Endothelial cell of umbilical vein (primary cell): ENCODE measurements around the gene OR13A1. TPM values are rescaled to one million over a fixed set of nuclear protein-coding genes. Genes with fewer than 3 reads are reported as not detected.
"Not testable (repeated sequence)": the region's sequence is repeated elsewhere in the genome, so short reads cannot be mapped to it uniquely, and the experiment has no call there.

ENCODE experiments used
- BruUV-seq: library from RNA; stranded (reverse); fragments of 400-500 nt; replicated peaks from 2 replicates; lab custom pipeline; 2021; lab: Mats Ljungman, UMichigan
- CTCF ChIA-PET: fragments of 300-600, 350-600 bp; sonication (Branson Sonifier 250); formaldehyde crosslinking; loops from one replicate; lab custom pipeline; 2021; ENCODE audit warnings: antibody characterized with exemption, inconsistent platforms; lab: Charles Lee
- POLR2A ChIA-PET: fragments of 300-600, 350-600 bp; sonication (Branson Sonifier 250); formaldehyde crosslinking; loops from one replicate; lab custom pipeline; 2021; ENCODE audit warnings: antibody characterized with exemption, inconsistent platforms; lab: Charles Lee
- DNase-seq: peaks from one replicate; pipeline ENCODE4 v3.0.0-alpha.2; 2011; ENCODE audit warnings: low read depth, low spot score
- FAIRE-seq: peaks from 2 replicates; lab custom pipeline; 2011; peaks lifted over from hg19 to GRCh38; lab: Jason Lieb, UNC
- H2AFZ ChIP-seq: 2 replicates; pipeline ENCODE4 v1.6.0; 2012; ENCODE audit warnings: low read depth, low read length, control low read depth, inconsistent platforms
- H3K27ac ChIP-seq: 2 replicates; pipeline ENCODE4 v1.5.1; 2011; ENCODE audit warnings: low read depth, mild to moderate bottlenecking, control low read depth, low read length, moderate library complexity; ENCODE audit not compliant: insufficient read depth
- H3K27me3 ChIP-seq, 2 experiments: 2 replicates each; pipeline versions ENCODE4 v1.6.0 to v1.6.1; 2011; ENCODE audit warnings: low read length in 2 of 2, mixed read lengths in 1 of 2; ENCODE audit not compliant: control insufficient read depth in 2 of 2, insufficient read depth in 2 of 2
- H3K36me3 ChIP-seq, 2 experiments: 2 replicates in 1 of 2; 3 replicates in 1 of 2; pipeline ENCODE4 v1.5.1; 2011; ENCODE audit warnings: low read length in 2 of 2, mild to moderate bottlenecking in 1 of 2, moderate library complexity in 1 of 2; ENCODE audit not compliant: control insufficient read depth in 2 of 2, insufficient read depth in 2 of 2; ENCODE audit errors: extremely low read depth in 1 of 2
- H3K4me1 ChIP-seq: 3 replicates; pipeline ENCODE4 v1.5.1; 2011; ENCODE audit warnings: mild to moderate bottlenecking, low read length; ENCODE audit not compliant: control insufficient read depth, insufficient read depth; ENCODE audit errors: extremely low read depth
- H3K4me2 ChIP-seq: 2 replicates; pipeline ENCODE4 v1.6.1; 2011; ENCODE audit warnings: low read length, control low read depth, mixed read lengths; ENCODE audit not compliant: insufficient read depth
- H3K4me3 ChIP-seq, 3 experiments: fragments of 200-600 bp in 1 of 3; sonication (generic), shearing (Covaris generic) in 1 of 3; replicated peaks in 1 of 3; 2 replicates each; pipeline ENCODE4 v1.5.1; 2011 to 2016; ENCODE audit warnings: control low read depth in 3 of 3, low read length in 3 of 3, mild to moderate bottlenecking in 2 of 3, inconsistent platforms in 1 of 3, low read depth in 1 of 3, moderate library complexity in 1 of 3; ENCODE audit not compliant: insufficient read depth in 1 of 3
- H3K79me2 ChIP-seq: 2 replicates; pipeline ENCODE4 v1.6.0; 2012; ENCODE audit warnings: low read length, inconsistent platforms; ENCODE audit not compliant: control insufficient read depth, insufficient read depth
- H3K9ac ChIP-seq: replicated peaks from 2 replicates; pipeline ENCODE3; 2011; ENCODE audit warnings: low read length, control low read depth; ENCODE audit not compliant: insufficient read depth; ENCODE audit errors: extremely low read depth
- H3K9me1 ChIP-seq: replicated peaks from 3 replicates; pipeline ENCODE4 v1.6.0; 2011; ENCODE audit warnings: mild to moderate bottlenecking, low read length; ENCODE audit not compliant: control insufficient read depth, insufficient read depth; ENCODE audit errors: extremely low read depth
- H3K9me3 ChIP-seq: replicated peaks from 2 replicates; pipeline ENCODE4 v1.5.1; 2012; ENCODE audit warnings: low read length, inconsistent platforms; ENCODE audit not compliant: control insufficient read depth, insufficient read depth
- H4K20me1 ChIP-seq: replicated peaks from 2 replicates; pipeline ENCODE3; 2011; ENCODE audit warnings: mild to moderate bottlenecking, low read length; ENCODE audit not compliant: control insufficient read depth, insufficient read depth; ENCODE audit errors: extremely low read depth
- dilution Hi-C: fragments of 300-500 bp; cut with MboI; formaldehyde crosslinking; loops from one replicate; pipeline ENCODE4 v1.15.0; 2019; ENCODE audit warnings: low sequenced_read_pairs; ENCODE audit not compliant: extremely low pct_ligation_motif_present
- intact Hi-C: fragments of 100-400 bp; cut with micrococcal nuclease; formaldehyde crosslinking; loops from one replicate; pipeline ENCODE4 v1.10.0; 2022
- polyA plus RNA-seq, 4 experiments: library from polyadenylated mRNA; depleted of rRNA in 3 of 4; stranded (reverse) in 3 of 4; unstranded in 1 of 4; fragments of >200 nt; gene quantifications; 2 replicates each; pipeline versions ENCODE4 v1.2.1 to v1.2.3, GENCODE V29; 2011 to 2012; ENCODE audit warnings: missing spikeins in 1 of 4
- total RNA-seq: library from RNA; stranded (reverse); gene quantifications from 2 replicates; pipeline ENCODE4 v1.2.3, GENCODE V29; 2021

The OR13A1 gene
- total and polyA plus RNA-seq, 2 donors (not counting 3 experiments of a cell fraction or from before 2014, with no cell fraction given) = not detected

DNA sequence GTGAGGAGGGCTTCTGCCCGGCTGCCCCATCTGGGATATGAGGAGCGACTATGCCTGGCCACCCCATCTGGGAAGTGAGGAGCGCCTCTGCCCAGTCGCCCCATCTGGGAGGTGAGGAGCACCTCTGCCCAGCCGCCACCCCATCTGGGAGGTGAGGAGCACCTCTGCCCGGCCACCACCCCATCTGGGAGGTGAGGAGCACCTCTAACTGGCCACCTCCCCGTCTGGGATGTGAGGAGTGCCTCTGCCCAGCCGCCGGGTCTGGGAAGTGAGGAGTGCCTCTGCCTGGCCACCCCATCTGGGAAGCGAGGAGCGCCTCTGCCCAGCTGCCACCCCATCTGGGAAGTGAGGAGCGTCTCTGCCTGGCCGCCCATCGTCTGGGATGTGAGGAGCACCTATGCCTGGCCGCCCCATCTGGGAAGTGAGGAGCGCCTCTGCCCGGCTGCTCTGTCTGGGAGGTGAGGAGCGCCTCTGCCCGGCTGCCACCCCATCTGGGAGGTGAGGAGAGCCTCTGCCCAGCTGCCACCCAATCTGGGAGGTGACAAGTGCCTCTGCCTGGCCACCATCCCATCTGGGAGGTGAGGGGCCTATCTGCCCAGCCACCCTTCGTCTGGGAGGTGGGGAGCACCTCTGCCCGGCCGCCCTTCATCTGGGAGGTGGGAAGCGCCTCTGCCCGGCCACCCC, 31.4 kb upstream of the OR13A1 start:
- H4K20me1 ChIP-seq, POLR2A ChIA-PET, H3K9ac ChIP-seq, H3K27me3 ChIP-seq, BruUV-seq, H2AFZ ChIP-seq, FAIRE-seq, DNase-seq, H3K27ac ChIP-seq, H3K4me2 ChIP-seq, H3K36me3 ChIP-seq, H3K4me1 ChIP-seq, H3K9me3 ChIP-seq, intact Hi-C loops, H3K9me1 ChIP-seq, CTCF ChIA-PET, H3K79me2 ChIP-seq, dilution Hi-C loops, H3K4me3 ChIP-seq: not testable (repeated sequence)

DNA sequence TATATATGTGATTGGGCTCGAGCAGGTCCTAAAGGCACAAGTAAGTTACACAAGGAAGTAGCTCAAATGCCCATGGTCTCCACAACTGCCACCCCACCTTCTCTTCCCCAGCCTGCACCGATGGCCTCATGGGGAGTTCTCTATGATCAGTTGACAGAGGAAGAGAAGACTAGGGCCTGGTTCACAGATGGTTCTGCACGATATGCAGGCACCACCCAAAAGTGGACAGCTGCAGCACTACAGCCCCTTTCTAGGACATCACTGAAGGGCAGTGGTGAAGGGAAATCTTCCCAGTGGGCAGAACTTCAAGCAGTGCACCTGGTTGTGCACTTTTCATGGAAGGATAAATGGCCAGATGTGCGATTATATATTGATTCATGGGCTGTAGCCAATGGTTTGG, 25.0 kb upstream of the OR13A1 start:
- H4K20me1 ChIP-seq, H3K79me2 ChIP-seq, H3K27ac ChIP-seq, H3K36me3 ChIP-seq, BruUV-seq, H3K4me2 ChIP-seq, FAIRE-seq, H3K9me1 ChIP-seq, H3K27me3 ChIP-seq, H3K4me1 ChIP-seq, H3K9ac ChIP-seq, H2AFZ ChIP-seq, H3K9me3 ChIP-seq, CTCF ChIA-PET, DNase-seq, dilution Hi-C loops, POLR2A ChIA-PET, H3K4me3 ChIP-seq, intact Hi-C loops: not testable (repeated sequence)
